ENCODE measurements around the gene BEGAIN. TPM values are rescaled to one million over a fixed set of nuclear protein-coding genes. Genes with fewer than 3 reads are reported as not detected.

BEGAIN gene
- total and polyA plus RNA-seq, 9 of the 15 experiments (the other 6 are each of a cell fraction or from before 2014, with no cell fraction given), result 0.07 to 0.68 (median 0.55) TPM; not detected in 3

GRCh38 chr14:100584056-100585031, 2.9 kb downstream of the BEGAIN start (continued):
- TF ChIP-seq MYC (IDR thresholded peaks at IDR 0.05; ENCODE audit: low read depth, low read length) (no peak), MYC (CRISPR knock-in tag; IDR thresholded peaks at IDR 0.05; ENCODE audit: borderline replicate concordance, low read depth) (no peak), MAFK (IDR thresholded peaks at IDR 0.05; ENCODE audit: low read length) (no peak), HDAC1 (IDR thresholded peaks at IDR 0.05) (peak in 1 of 2 experiments; percentile 57; a peak in 2 of 4 replicates), SRSF1 (IDR thresholded peaks at IDR 0.05; ENCODE audit: low read depth, low read length) (no peak), JUND (IDR thresholded peaks at IDR 0.05; ENCODE audit: borderline replicate concordance, low read depth, low read length) (peak; percentile 58), JUND (tag; IDR thresholded peaks at IDR 0.05; ENCODE audit: borderline replicate concordance, low read depth, low read length) (no peak), ZBTB17 (CRISPR knock-in tag; IDR thresholded peaks at IDR 0.05) (no peak), HMBOX1 (IDR thresholded peaks at IDR 0.05) (no peak), ZNF280A (IDR thresholded peaks at IDR 0.05; ENCODE audit: low read depth, partially characterized antibody) (no peak), RCOR1 (IDR thresholded peaks at IDR 0.05; ENCODE audit: borderline replicate concordance in 1 of 2, low read depth in 2 of 2, low read length in 2 of 2) (peak in 1 of 2 experiments; percentile 86; a peak in 2 of 4 replicates), NRF1 (conservative IDR thresholded peaks at IDR 0.05 in 1 of 2, IDR thresholded peaks at IDR 0.05 in 1 of 2) (no peak), CXXC5 (CRISPR knock-in tag; IDR thresholded peaks at IDR 0.05) (no peak)

Data from K562 (cell line).